Subcutaneous adipose tissue (tissue), 4 donors: ENCODE measurements around the gene OR6K3. TPM values are rescaled to one million over a fixed set of nuclear protein-coding genes. Genes with fewer than 3 reads are reported as not detected.

Experiments
- CTCF ChIP-seq: fragments of 450-650 bp; IDR thresholded peaks from one replicate; pipeline ENCODE4 v1.5.1; 2016; ENCODE audit warnings: low read depth, mild to moderate bottlenecking, control low read depth, antibody characterized with exemption, moderate library complexity
- total RNA-seq, 4 donors: library from RNA; depleted of rRNA; stranded (reverse); fragments of >200 nt; gene quantifications; one replicate each; pipeline ENCODE4 v1.1.0, GENCODE V29; 2016

The OR6K3 gene
- total RNA-seq, 4 donors from 2014 or later, result not detected

DNA sequence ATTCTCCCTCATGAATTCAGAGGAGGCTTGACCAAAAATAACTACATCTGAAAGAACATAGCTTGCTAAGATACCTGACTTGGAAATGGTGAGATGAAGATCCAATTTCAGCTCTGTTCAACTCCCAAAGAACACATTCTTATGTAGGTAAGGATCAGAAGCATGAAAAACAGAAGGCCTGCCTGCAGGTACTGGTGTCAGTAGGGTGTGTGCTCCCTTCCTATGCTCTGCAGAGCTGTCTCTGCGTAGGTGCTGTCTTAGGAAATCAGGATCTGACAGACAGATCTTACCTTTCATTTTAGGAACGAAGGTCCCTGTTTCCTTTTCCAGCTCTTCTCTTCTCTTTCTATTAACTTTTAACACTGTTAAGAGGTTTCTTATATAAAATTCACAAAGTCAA lies 14.4 kb downstream of the OR6K3 start:
- no peak for TF ChIP-seq CTCF

DNA sequence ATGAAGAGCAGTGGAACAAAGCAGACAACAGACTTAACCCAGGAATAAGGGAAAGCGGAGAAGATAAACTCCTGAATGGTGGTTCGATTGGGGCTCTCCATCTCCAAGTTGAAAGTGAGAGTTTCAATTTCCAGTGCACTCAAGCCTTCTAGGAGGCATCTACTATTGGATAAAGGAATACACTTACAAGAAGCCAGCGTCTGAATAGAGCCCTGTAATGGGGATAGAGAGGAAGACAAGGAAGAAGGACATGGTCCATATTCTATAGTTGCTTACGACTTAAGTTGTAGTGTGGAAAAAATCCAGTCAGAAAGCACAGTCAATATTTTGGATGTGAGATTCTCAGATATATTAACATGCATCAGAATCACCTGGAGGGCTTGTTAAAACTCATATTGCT lies 20.0 kb downstream of the OR6K3 start, which contains the start of gene OR6K2:
Gene OR6K2, minus strand, starts transcription at position 101 of the 400 bp plus-strand sequence. Its CDS starts 0 bp downstream, at position 101.
- TF ChIP-seq CTCF, result no peak

GRCh38 chr1:158694596-158694995 lies 25.9 kb downstream of the OR6K3 start:
- no peak for TF ChIP-seq CTCF

GRCh38 chr1:158692356-158692755 lies 28.2 kb downstream of the OR6K3 start:
- no peak for TF ChIP-seq CTCF

- TF ChIP-seq CTCF, result no peak
Measured at GRCh38 chr1:158691907-158692306, 28.6 kb downstream of the OR6K3 start.

DNA sequence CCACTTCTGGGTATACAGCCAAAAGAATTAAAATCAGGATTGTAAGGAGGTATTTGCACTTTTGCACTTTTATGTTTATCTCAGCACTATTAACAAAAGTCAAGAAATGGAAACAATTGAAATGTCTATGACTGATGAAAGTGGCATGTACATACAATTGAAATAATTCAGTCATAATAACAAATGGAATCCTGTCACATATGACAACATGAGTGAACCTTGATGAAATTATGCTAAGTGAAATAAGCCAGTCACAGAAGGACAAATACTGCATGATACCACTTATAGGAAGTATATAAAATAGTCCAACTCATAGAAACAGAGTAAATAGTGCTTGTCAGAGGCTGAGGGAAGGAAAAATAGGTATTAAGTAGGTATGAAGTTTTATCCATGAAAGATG lies 30.6 kb downstream of the OR6K3 start:
- TF ChIP-seq CTCF, result no peak

GRCh38 chr1:158689110-158689509 lies 31.4 kb downstream of the OR6K3 start:
- no peak for TF ChIP-seq CTCF
